HTERT RPE-1 (cell line): ENCODE results near the gene CTSZ.

Experiments used
- in situ Hi-C: fragments of 300-500 bp; cut with MboI; formaldehyde crosslinking; loops from 4 replicates; pipeline ENCODE4 v1.14.3; 2020; ENCODE audit warnings: low sequenced_read_pairs

CTSZ gene

GRCh38 chr20:59032023-59032712, 25.1 kb upstream of the CTSZ start, which contains the start of gene ATP5F1E:
ATP5F1E (minus strand) TSS chr20:59032335; CDS start chr20:59032251, 84 bp downstream.
- in situ Hi-C loops, result no loop called here

GRCh38 chr20:59031564-59032022, 24.5 kb upstream of the CTSZ start:
- in situ Hi-C loops, result no loop called here

GRCh38 chr20:59030911-59031563, 24.0 kb upstream of the CTSZ start:
- in situ Hi-C loops, result no loop called here

- in situ Hi-C loops, result no loop called here
Measured at GRCh38 chr20:59028812-59029211, 21.8 kb upstream of the CTSZ start.

- in situ Hi-C loops, result no loop called here
Measured at GRCh38 chr20:59027741-59028320, 20.8 kb upstream of the CTSZ start.

GRCh38 chr20:59026904-59027740, 20.1 kb upstream of the CTSZ start:
- in situ Hi-C loops, result no loop called here

- in situ Hi-C loops, result no loop called here
Measured at GRCh38 chr20:59025511-59025910, 18.5 kb upstream of the CTSZ start.

- in situ Hi-C loops, result no loop called here
Measured at GRCh38 chr20:59025086-59025485, 18.0 kb upstream of the CTSZ start.

- in situ Hi-C loops, result no loop called here
Measured at GRCh38 chr20:59024111-59024530, 17.1 kb upstream of the CTSZ start.

GRCh38 chr20:59023616-59024015, 16.6 kb upstream of the CTSZ start:
- in situ Hi-C loops, result no loop called here

GRCh38 chr20:59022754-59023153, 15.7 kb upstream of the CTSZ start:
- in situ Hi-C loops, result no loop called here

- in situ Hi-C loops, result no loop called here
Measured at GRCh38 chr20:59020938-59021551, 14.0 kb upstream of the CTSZ start.

GRCh38 chr20:59019217-59019616, 12.2 kb upstream of the CTSZ start, which contains the start of gene TUBB1:
TUBB1 (plus strand) TSS chr20:59019429; CDS start chr20:59019523, 94 bp downstream.
- in situ Hi-C loops, result no loop called here

- in situ Hi-C loops, result no loop called here
Measured at GRCh38 chr20:59018817-59019216, 11.8 kb upstream of the CTSZ start.

GRCh38 chr20:59017493-59018231, 10.6 kb upstream of the CTSZ start:
- in situ Hi-C loops, result no loop called here

- in situ Hi-C loops, result no loop called here
Measured at GRCh38 chr20:59016795-59017492, 9.9 kb upstream of the CTSZ start.

- in situ Hi-C loops, result no loop called here
Measured at GRCh38 chr20:59015812-59016711, 9.0 kb upstream of the CTSZ start.

- in situ Hi-C loops, result no loop called here
Measured at GRCh38 chr20:59015411-59015810, 8.4 kb upstream of the CTSZ start.
